Effector memory CD8-positive, alpha-beta T cell (primary cell): ENCODE results near the gene TMEM37.
"Not testable (repeated sequence)": the region's sequence is repeated elsewhere in the genome, so short reads cannot be mapped to it uniquely, and the experiment has no call there.

Experiments used
- ATAC-seq: fragments of 150-1000 bp; cut with Tn5 transposase; replicated peaks from 2 replicates; pipeline ENCODE4 v1.10.0; 2021; ENCODE audit warnings: mild to moderate bottlenecking, moderate library complexity
- DNase-seq, 3 experiments: peaks; one replicate each; pipeline ENCODE4 v3.0.0; 2021
- H3K27ac Mint-ChIP-seq, 2 donors: one replicate each; pipeline ENCODE4 v1.8.0; 2022; ENCODE audit warnings: mild to moderate bottlenecking in 2 of 2, mixed read lengths in 2 of 2, moderate library complexity in 2 of 2
- H3K27me3 Mint-ChIP-seq, 2 donors: one replicate each; pipeline ENCODE4 v1.8.0; 2022; ENCODE audit warnings: mixed read lengths in 2 of 2
- H3K36me3 Mint-ChIP-seq: one replicate; pipeline ENCODE4 v1.8.0; 2022; ENCODE audit warnings: mild to moderate bottlenecking, moderate library complexity, mixed read lengths; ENCODE audit not compliant: insufficient read depth
- H3K4me1 Mint-ChIP-seq, 2 donors: one replicate each; pipeline ENCODE4 v1.8.0; 2022; ENCODE audit warnings: low read depth in 2 of 2, mixed read lengths in 2 of 2
- H3K4me3 Mint-ChIP-seq, 2 donors: one replicate each; pipeline ENCODE4 v1.8.0; 2022; ENCODE audit warnings: mild to moderate bottlenecking in 2 of 2, mixed read lengths in 2 of 2, moderate library complexity in 2 of 2
- H3K9me3 Mint-ChIP-seq, 2 donors: one replicate each; pipeline ENCODE4 v1.8.0; 2022; ENCODE audit warnings: mixed read lengths in 2 of 2
- total RNA-seq, 9 experiments: gene quantifications; one replicate each; lab custom pipeline; 2026; lab: John Stamatoyannopoulos, UW

The TMEM37 gene
- 0 to 0.24 (median 0) reads per million in 9 experiments for total RNA-seq

- DNase-seq: no peak
- no peak within 1 kb of the TSS for H3K27ac Mint-ChIP-seq
- H3K36me3 Mint-ChIP-seq: no peaks in the 10 kb centered on the region
- H3K4me3 Mint-ChIP-seq: peak within 1 kb of the TSS in 1 of 2 donors; percentile 48
- peaks cover 73 to 97% of the 10 kb centered on the region in 2 donors for H3K27me3 Mint-ChIP-seq
- H3K9me3 Mint-ChIP-seq: no peaks in the 10 kb centered on the region
- no peak for ATAC-seq
- peaks cover 0 to 3% of the 10 kb centered on the region in 2 donors for H3K4me1 Mint-ChIP-seq
Observed at GRCh38 chr2:119431155-119431975, at the start of gene TMEM37. Gene TMEM37 (plus strand): TSS chr2:119431854. CDS start chr2:119431904, 50 bp downstream.

- peaks cover 35 to 39% of the 10 kb centered on the region in 2 donors for H3K27me3 Mint-ChIP-seq
- ATAC-seq: no peak
- H3K9me3 Mint-ChIP-seq: no peaks in the 10 kb centered on the region
- peak overlapping the region in 1 of 2 donors; percentile 30 for H3K27ac Mint-ChIP-seq
- H3K36me3 Mint-ChIP-seq: no peaks in the 10 kb centered on the region
- DNase-seq: no peak
- H3K4me1 Mint-ChIP-seq: no peaks in the 10 kb centered on the region
- H3K4me3 Mint-ChIP-seq: no peak overlapping the region
Observed at GRCh38 chr2:119383410-119384140, 48.1 kb upstream of the TMEM37 start.

GRCh38 chr2:119384971-119385370, 46.7 kb upstream of the TMEM37 start:
- Mint-ChIP-seq H3K36me3 (no peaks in the 10 kb centered on the region), H3K27ac (no peak overlapping the region)
- DNase-seq: no peak

GRCh38 chr2:119385466-119385865, 46.2 kb upstream of the TMEM37 start:
- Mint-ChIP-seq H3K9me3 (no peaks in the 10 kb centered on the region), H3K4me1 (no peaks in the 10 kb centered on the region), H3K4me3 (no peak overlapping the region), H3K27me3 (peaks cover 35 to 52% of the 10 kb centered on the region in 2 donors), H3K36me3 (no peaks in the 10 kb centered on the region), H3K27ac (no peak overlapping the region)
- ATAC-seq (no peak), DNase-seq (no peak)

More at GRCh38 chr2:119384971-119385370, 46.7 kb upstream of the TMEM37 start:
- no peaks in the 10 kb centered on the region for H3K4me1 Mint-ChIP-seq
- no peak for ATAC-seq
- H3K4me3 Mint-ChIP-seq: no peak overlapping the region
- peaks cover 35 to 52% of the 10 kb centered on the region in 2 donors for H3K27me3 Mint-ChIP-seq
- H3K9me3 Mint-ChIP-seq: no peaks in the 10 kb centered on the region

- no peaks in the 10 kb centered on the region for H3K4me1 Mint-ChIP-seq
- H3K36me3 Mint-ChIP-seq: no peaks in the 10 kb centered on the region
- no peak overlapping the region for H3K4me3 Mint-ChIP-seq
- DNase-seq (no peak), ATAC-seq (no peak)
- no peaks in the 10 kb centered on the region for H3K9me3 Mint-ChIP-seq
- H3K27me3 Mint-ChIP-seq: peaks cover 30 to 52% of the 10 kb centered on the region in 2 donors
- no peak overlapping the region for H3K27ac Mint-ChIP-seq
Observed at GRCh38 chr2:119387381-119388129, 44.1 kb upstream of the TMEM37 start.

GRCh38 chr2:119389615-119390306, 41.9 kb upstream of the TMEM37 start:
- H3K36me3 Mint-ChIP-seq: no peaks in the 10 kb centered on the region
- ATAC-seq: no peak
- no peak overlapping the region for H3K4me3 Mint-ChIP-seq
- DNase-seq: no peak
- H3K9me3 Mint-ChIP-seq: no peaks in the 10 kb centered on the region
- H3K27me3 Mint-ChIP-seq: peaks cover 16 to 37% of the 10 kb centered on the region in 2 donors
- H3K4me1 Mint-ChIP-seq: no peaks in the 10 kb centered on the region
- H3K27ac Mint-ChIP-seq: no peak overlapping the region

GRCh38 chr2:119393971-119394748, 37.5 kb upstream of the TMEM37 start:
- H3K36me3 Mint-ChIP-seq: no peaks in the 10 kb centered on the region
- H3K27me3 Mint-ChIP-seq: peaks cover 9 to 20% of the 10 kb centered on the region in 2 donors
- H3K4me1 Mint-ChIP-seq: peaks cover 0 to 1% of the 10 kb centered on the region in 2 donors
- no peaks in the 10 kb centered on the region for H3K9me3 Mint-ChIP-seq
- no peak overlapping the region for H3K27ac Mint-ChIP-seq
- no peak overlapping the region for H3K4me3 Mint-ChIP-seq
- DNase-seq (no peak), ATAC-seq (no peak)

GRCh38 chr2:119397196-119397595, 34.5 kb upstream of the TMEM37 start:
- Mint-ChIP-seq H3K4me3 (no peak overlapping the region), H3K9me3 (no peaks in the 10 kb centered on the region), H3K4me1 (peaks cover 0 to 1% of the 10 kb centered on the region in 2 donors), H3K36me3 (no peaks in the 10 kb centered on the region), H3K27me3 (peaks cover 20 to 29% of the 10 kb centered on the region in 2 donors), H3K27ac (no peak overlapping the region)
- DNase-seq (no peak), ATAC-seq (no peak)

GRCh38 chr2:119402106-119402505, 29.5 kb upstream of the TMEM37 start:
- Mint-ChIP-seq H3K27ac (no peak overlapping the region), H3K9me3 (no peaks in the 10 kb centered on the region), H3K4me3 (no peak overlapping the region), H3K36me3 (no peaks in the 10 kb centered on the region), H3K4me1 (peaks cover 0 to 1% of the 10 kb centered on the region in 2 donors), H3K27me3 (peaks cover 32 to 73% of the 10 kb centered on the region in 2 donors)
- ATAC-seq (no peak), DNase-seq (no peak)

GRCh38 chr2:119402645-119403560, 28.8 kb upstream of the TMEM37 start:
- ATAC-seq (no peak), DNase-seq (no peak)
- Mint-ChIP-seq H3K9me3 (no peaks in the 10 kb centered on the region), H3K4me1 (peaks cover 0 to 1% of the 10 kb centered on the region in 2 donors), H3K36me3 (no peaks in the 10 kb centered on the region), H3K27me3 (peaks cover 32 to 81% of the 10 kb centered on the region in 2 donors), H3K4me3 (no peak overlapping the region), H3K27ac (no peak overlapping the region)

- not testable (repeated sequence) for ATAC-seq, H3K9me3 Mint-ChIP-seq, DNase-seq, H3K4me1 Mint-ChIP-seq, H3K4me3 Mint-ChIP-seq, H3K36me3 Mint-ChIP-seq, H3K27ac Mint-ChIP-seq
- peaks cover 29 to 77% of the 10 kb centered on the region in 2 donors for H3K27me3 Mint-ChIP-seq
Observed at GRCh38 chr2:119403618-119404017, 28.0 kb upstream of the TMEM37 start.
